ENCODE data around the gene SCTR.

Gene SCTR

DNA sequence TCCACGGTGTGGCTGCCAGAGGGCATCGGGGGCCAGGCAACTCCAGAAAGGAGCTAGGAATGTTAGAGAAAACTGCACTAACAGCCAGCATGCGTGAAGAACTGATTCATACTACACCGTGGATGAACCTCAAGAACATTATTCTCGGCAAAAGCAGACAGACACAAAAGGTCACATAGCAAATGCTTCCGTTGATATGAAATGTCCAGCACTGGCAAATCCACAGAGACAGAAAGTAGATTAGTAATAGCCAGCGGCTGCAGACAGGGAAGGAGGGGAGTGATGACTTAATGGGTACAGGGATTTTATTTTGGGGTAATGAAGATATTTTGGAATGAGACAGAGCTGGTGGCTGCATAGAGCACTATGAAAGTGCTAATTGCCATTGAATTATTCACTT, 37.4 kb downstream of the SCTR start:
- no peak for DNase-seq

DNA sequence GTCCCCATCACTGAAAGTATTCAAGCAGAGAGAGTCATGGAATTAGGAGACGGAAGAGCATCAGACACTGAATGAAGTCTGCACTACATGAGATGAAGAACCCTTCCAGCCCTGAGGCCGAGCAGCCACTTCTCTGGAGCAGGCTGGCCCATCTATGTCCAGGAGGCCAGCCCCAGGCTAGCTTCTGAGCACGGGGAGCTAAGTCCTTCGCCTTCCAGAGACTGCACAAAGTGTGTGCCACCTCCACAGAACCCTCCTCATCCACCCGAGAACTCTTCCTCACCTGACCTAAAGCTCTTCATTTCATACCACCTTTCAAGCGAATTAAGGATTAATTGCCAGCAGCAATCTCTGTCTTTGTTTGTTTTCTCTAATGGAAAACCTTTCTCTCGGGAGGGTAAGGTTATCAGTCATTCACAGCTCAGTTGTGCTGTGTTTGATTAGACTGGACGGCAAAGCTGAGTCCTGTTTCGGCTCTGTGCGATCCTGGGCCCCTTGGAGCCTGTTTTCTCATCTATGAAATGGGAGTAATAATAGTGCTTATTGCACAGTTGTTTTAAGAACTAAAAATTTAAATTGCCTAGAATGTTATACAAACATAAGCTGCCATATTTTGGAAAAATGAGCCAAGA, 38.0 kb downstream of the SCTR start:
- DNase-seq: no peak

DNA sequence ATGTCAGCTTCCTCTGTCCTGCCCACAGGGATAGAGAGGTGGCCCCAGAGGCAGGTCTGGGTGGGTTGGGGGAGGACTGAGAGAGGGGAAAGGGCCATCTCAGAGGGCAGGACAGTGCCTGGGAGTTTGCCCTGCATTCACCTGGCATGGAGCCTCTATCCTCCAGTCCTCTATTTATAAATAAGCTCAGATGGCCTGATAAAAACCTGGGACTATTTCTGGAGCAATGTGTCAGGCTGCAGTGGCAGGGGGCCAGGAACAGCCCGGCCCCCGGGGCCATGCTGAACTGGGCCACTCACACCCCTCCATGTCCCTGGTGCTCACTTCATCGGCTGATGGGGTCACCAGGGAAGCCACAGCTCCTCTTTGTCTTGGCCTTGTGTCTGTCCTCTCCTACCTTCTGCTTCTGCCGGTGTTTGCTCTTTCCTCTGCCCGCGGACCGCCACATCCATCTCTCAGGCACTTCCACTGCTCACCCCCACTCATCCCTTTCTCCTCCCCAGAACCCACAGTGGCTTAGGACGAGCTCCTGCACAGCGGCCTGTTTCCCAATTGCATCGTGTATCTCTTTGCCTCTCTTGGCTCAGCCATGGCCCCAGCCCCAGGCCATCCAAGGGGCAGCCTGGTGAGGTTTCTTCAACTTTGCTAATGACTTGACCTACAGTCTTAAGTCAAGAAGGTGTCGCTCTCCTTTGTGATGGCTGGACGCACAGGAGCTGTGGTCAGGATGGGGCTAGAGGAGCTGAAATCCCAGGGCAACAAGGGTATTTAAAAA, 38.8 kb downstream of the SCTR start:
- DNase-seq: no peak

DNA sequence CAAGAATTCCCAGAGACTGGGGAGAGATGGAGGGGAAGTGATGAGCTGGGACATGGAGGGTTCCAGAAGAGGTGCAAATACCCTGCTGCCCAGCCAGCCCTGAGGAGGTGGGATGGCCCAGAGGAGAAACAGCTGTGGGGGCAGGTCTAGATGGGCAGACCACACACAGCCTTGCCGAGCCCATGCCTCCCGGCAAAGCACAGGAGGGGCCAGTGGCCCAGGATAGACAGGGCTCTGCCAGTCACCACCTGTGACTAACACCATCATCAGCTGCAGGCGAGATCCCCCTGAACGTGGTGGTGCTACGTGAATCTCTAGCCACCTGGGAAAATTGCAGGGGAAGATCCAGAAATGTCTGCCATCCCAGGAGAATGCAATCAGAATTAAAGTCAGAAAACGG, 39.4 kb downstream of the SCTR start:
- DNase-seq: no peak

DNA sequence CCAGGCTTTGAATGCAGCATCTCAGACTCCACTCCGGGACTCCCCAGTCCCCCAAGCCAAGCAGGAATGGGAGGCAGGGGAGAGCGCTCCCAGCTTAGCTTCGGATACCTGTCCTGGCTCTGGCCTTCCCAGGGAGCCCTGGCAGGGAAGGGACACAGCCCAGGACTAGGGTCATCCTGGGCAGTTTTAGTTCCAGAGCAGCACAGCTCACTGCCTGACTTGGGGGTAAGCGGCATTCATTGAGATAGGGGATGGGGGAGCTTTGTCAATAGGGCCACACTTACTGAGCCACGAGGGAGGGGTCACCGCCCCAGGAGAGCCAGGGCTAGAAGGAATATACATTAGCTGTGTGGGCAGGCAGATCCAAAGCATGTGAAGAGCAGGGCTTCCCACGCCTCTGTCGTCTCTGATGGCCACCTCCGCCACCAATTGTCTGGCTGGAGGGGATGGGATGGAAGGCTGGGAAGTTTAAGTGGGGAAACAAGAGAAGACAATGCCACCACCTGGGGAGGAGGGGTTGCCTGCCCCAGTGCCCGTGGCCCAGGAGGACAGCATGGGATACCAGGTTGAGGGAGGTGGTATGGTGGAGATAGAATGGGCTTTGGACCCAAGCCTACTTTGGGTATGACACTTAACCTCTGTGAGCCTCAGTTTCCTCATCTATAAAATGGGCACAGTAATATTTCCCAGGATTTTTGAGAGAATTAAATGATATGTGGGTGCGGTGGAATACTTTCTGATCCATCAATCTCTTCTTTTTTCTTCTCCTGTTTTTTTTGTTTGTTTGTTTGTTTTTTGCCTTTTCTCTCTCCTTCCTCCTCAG, 40.2 kb downstream of the SCTR start:
- no peak for DNase-seq

DNA sequence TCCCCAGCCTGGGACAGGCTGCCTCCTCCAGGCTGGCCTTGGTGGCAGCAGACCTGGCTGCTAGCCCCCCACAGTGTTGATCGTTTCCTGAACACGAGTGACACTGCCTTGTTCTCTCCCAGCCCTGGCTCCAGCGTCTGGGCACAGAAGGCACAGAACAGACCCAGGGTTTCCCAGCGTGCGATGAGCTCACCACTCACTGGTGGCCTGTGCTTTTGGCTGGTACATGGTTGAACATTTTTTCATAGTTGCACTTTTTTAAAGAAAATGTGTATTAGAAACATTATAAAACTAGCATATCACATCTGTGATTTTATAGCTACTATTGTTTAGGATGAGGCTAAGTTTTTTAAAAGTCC, 40.9 kb downstream of the SCTR start:
- DNase-seq: no peak

DNA sequence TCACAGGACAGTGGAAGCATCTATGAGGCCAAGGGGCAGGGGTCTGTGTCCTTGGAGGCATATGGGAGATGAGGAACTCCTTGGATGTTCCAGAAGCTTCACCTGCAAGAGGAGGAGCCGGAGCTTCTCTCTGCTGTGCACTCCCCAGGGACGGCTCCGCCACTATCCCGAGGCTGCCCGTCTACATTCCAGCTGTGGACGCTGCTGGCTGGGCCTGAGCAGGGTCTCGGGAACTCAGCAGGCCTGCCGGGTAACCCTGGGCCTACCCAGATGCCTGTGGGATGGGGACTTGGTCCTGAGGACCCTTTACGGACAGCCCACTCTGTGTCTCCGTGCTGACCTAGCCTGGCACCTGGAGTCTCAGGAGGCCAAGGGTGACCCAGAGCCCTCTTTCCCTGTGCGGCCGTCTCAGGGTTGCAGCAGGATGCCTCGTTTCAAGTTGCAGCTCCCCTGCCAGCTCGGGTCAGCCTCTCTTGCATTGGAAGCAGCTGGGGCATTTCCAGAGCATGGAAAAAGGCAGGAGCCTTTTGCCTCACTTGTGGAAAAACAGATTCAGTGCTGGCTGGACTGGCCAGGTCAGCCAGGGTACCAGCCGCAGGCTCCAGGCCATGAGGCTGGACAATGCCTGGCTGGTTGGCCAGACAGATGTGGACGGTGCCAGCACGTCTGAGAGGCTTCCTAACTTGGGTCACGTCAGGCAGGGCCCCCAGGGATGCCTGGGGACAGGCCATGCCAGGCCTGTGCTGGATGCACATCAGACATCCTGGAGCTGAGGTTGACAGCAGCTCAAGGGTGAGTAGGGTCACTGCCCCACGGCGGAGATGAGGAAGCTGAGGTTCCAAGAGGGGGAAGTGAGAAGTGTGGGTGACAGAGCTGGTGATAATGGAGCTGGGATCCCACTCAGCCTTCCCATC, 41.5 kb downstream of the SCTR start:
- no peak for DNase-seq

DNA sequence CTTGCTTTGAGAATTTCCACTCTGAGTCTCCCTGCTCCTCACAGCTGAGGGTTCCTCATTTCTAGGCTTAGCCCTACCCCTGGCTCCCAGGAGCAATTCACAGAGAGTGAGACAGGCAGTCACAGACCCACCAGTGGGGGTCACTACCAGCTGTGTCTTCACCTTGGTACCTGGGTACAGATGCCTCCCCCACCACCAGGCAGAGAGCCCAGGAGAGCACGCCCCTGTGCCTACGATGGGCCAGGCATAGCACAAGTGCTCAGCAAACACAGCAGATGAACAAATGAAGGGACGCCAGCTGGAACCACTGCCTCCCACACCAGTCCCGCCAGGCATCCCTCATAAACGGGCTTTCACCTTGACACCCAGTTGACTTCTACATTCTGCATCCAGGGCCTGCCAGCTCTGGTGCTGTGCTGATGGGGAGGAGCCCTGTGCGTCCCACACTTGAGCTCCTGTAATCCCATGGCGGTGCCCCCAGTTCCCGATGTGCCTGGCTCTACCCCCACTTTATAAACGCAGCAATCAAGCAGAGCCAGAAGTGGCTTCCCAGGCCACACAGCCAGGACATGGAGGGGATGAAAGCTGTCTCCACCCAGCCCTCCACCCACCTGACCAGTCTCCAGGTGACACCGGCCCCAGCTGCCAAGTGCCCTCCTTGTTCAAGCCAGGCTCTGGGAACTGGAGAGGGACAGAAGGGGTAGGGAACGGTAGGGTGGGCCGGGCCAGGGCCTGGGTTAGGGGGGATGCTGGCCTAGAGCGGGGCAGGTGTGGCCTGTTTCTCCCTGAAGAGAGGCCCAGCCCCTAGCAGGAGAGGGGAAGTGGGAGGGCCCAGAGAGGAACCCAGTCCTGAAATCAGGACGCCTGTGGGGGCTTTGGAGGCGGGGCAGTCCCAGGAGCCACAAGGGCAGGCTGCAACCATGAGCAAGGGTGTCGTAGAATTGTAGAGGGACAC, 42.5 kb downstream of the SCTR start:
- no peak for DNase-seq

DNA sequence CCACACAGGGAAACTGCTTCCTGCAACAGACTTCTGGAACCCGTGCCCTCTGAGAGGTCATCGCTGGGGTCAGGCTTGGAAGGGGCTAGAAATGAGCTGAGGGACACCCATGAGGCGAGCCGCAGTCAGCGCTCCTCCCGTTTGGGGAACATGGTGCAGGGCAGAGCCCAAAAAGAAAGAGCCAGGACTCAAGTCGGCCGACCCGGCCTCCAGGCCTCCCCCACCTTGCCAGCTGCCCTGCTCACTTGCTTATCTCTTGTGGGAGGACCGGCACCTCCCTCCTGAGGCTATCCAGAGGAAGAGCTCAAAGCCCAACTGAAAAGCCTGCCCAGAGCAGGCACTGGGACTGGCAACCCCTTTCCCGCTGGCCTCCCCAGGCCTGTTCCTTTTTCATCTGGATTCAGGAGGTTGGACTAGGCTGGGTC, 43.6 kb downstream of the SCTR start:
- DNase-seq: no peak

DNA sequence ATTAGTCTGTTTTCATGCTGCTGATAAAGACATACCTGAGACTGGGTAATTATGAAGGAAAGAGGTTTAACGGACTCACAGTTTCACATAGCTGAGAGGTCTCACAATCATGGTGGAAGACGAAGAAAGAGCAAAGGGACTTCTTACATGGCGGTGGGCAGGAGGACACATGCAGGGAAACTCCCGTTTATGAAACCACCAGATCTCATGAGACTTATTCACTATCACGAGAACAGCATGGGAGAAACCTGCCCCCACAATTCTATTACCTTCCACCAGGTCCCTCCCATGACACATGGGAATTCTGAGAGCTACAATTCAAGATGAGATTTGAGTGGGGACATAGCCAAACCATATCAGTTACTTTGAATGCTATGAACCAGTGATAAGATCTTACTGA, 44.1 kb downstream of the SCTR start:
- no peak for DNase-seq

DNA sequence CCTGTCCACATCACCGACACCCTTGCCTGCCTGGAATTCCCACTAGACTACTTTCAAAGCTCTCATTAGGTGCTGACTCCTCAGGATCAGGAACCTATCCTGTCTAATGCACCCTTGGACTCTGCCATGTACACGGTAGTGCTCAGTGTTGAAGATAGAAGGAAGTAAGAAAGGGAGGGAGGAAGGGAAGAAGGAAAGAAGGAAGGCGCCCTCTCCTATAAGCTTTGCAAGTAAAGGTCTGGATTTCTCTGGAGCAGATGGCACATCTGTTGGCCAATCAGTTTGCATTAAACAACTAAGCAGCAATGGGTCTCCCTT, 45.3 kb downstream of the SCTR start:
- DNase-seq: no peak

DNA sequence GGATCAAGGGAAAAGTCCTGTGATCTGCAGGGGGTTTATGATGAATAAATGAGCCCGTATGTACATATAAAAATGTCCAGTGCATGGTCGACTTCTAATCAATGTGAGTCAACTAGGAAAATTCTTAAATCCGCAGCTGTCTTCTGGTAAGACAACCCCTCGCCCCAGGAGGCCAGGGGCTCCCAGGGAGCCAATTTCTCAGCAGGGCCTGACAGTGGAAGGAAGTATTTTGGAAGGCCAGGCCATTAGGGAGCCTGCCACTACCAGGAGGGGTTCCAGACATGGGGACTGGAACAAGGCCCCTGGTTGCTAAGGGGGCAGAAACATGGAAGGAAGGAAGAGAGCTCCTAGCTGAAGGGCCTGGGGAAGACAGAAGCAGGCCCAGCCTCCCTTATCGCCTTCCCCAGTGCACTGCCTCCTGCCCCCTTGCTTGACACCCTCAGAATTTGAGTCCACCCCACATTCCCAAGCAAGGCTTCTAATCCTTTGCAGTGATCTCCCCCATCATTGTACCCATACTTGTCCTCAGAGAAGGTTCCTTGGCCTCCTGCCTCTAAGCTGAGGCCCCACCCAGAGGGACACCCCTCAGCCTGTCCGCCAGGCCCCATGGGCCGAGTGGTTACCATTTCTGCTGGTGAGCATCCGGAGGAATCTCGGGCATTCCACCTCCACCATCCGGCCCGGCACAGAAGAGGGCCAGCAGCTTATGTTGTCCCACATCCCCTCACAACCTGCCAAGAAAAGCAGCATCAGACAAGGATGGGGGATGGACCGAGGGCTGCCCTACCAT, 45.9 kb downstream of the SCTR start:
- DNase-seq: no peak

DNA sequence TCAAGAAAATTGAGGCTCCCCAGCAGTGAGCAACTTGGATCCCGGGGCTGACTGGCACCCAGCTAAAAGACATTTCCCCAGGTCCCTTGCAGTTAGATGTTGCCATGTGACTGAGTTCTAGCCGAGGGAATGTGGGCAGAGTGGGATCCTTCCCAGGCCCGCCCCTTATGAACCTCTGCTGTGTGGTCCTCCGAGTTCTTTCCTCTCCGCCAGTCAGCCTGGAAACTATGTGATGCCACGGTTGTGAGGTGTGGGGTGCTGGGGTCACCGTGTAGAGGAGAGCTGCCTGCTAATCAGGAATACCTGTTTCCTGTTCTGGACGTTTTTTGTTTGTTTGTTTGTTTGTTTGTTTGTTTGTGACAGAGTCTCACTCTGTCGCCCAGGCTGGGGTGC, 47.2 kb downstream of the SCTR start:
- DNase-seq: no peak

DNA sequence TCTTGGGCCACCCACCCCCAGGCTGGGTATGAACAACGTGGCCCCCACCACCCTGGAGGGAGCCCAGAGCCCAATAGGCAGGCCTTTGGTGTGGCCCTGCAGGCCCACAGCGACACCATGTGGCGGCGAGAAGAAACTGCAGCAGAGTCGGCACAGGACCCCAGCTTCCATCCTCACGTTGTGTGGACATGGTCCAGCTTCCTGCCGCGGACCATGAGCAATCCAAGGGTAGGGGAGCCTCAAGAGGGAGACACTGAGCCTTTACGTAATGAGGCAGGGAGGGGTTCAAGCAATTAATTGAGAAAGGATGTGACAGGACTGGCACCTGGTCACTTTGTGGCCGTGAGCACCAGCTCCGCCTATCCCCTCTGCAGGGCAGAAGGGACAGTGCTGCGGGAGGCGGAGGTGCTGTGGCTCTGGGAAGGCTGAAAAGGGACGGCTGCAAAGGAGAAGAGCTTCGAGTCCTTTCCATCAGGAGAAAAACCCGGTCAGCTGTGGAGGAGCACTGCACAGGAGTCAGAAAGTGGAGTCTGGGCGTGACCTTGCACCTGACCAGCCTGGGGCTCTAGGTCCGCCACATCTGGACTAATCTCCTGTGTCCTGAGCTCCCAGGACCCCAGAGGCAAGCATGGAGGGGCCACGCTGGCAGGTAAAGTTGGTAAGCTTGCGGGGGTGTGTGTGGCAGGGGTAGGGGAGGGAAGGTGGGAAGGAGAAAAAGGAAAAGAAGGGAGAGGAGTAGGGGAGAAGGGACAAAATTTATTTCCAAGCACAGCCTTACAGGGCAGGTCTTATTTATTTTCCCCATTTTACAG, 47.8 kb downstream of the SCTR start:
- peak; percentile 32 for DNase-seq

DNA sequence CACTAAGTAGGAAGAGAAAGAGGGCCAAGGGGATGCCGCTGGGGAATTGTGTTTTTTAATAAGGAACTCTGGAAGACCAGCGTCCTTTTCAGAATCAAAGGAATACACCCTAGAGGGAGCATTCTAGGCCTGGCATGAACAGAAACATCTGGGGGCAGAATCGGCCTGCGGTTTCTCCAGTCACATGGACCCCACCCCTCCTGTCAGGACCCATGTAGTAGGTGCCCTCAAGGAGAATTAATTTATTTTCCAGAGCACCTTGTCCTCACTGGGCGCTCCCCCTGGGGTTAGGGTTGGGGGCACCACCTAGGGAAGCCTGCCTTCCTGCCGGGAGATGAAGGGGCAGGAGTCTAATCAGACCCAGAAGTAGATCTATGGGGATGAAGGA, 48.4 kb downstream of the SCTR start:
- DNase-seq: no peak

DNA sequence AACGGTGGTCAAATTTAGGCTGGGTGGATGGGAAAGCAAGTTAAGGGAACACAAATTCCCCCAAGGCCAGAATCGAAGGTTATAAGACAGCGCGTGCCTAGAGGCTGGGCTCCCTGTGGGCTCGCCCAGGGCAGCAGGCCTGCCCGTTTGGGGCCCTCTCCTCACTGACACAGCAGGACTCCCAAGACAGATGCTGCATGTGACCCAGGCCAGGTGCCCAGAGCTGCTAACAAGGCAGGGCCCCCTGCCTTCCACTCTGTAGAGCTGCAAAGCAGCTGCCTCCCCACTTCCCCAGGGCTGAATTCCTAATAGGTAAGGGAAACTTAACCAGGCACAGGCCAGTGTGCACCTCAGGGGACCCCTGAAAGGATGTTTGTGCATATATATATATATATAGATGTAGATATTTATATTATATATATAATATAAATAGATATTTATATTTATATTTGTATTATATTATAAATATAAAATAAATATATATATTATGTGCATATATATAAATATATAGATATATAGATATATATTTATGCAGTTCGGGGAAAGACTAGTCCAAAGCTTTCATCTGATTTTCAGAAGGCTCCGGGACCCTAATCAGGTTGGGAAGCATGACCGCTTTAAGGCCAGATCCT, 48.9 kb downstream of the SCTR start:
- DNase-seq: no peak

DNA sequence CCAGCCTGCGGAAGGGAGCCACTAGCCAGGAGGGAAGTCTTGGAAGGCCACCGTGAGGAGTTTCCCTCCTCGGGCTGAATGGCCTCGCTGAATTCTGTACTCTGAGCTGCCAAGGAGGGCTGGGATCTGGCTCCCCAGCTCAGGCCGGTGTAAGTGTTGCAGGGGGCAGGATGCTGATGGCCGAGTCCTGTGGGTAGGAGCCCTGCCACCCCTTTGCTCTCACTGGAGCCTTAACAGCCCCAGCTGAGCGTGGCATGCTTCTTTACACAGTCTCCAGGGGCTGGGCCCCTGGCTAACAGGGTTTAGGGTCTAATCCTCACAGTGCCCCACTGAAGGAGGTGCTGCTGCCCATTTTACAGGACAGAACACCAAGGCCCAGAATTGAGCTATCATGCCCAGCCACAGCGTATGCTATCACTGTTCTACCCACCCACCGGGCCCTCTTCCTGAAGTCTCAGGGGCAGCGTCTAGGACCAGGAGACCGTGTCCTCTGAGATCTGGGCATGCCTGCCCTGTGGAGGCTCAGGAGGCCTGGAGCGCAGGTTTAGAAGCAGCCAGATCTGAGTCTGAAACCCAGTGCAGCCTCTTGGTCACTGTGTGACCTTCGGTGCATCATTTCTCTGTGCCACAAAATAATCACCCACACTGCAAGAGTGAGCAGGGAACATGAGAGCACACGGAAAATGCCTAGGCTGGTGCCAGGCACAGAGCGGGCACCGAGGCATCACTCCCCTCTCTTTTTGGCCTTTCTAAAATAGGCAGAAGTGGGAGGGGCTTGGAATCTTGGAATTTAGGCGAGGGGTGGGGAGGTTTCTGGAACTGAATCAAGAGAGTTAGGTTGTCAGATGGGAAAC, 49.7 kb downstream of the SCTR start:
- DNase-seq: no peak

DNA sequence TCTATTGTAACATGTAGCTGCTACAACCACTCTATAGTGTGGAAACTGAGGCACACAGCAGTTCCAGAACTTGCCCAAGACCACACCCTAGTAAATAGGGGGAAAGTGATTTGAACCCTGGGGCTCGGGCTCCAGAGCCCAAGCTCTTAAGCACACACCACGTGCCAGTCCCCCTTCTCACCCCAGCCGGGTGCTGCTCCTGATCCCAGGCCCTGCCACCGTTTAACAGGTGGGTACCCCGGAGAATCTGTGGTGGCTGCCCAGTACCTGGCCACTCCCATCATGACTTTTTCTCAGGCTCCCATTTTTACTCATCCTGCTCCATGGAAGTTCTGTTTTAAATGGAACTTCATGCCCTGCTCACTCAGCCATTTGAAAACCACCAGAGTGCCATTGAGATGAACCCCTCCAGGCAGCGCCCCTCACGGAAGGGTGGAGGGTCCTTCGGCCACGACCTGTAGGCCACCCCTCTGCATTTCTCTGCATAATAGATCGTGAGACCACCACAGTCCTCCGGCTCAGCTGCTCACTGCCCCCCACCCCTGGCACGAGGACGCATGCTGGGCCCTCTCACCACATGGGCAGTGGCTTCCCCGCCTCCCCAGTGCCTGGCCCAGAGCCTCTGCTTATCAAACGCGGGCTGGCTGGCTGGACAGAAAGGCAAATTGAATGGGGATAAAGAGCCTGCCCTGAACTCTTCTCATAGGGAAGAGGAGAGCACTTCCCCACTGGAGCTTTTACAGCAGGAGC, 50.5 kb downstream of the SCTR start:
- DNase-seq: no peak
